CD14-positive monocyte (primary cell): Measurements from ENCODE around the gene SULF2. TPM values are rescaled to one million over a fixed set of nuclear protein-coding genes. Genes with fewer than 3 reads are reported as not detected.
"Not testable (repeated sequence)": the region's sequence is repeated elsewhere in the genome, so short reads cannot be mapped to it uniquely, and the experiment has no call there.

ENCODE experiments used
- DNase-seq, 3 donors: peaks; one replicate each; pipeline ENCODE4 v3.0.0-alpha.2; 2011 to 2022
- H2AFZ ChIP-seq: 2 replicates; pipeline ENCODE4 v1.6.0; 2012; ENCODE audit warnings: mild to moderate bottlenecking, low read depth, low read length, inconsistent platforms; ENCODE audit not compliant: insufficient read depth, poor library complexity, severe bottlenecking
- H3K27ac ChIP-seq, 2 donors: 1 replicate in 1 of 2; 2 replicates in 1 of 2; pipeline ENCODE4 v1.5.1; 2012 to 2013; ENCODE audit warnings: low read length in 2 of 2, control low read depth in 1 of 2, inconsistent platforms in 1 of 2, low read depth in 1 of 2, mild to moderate bottlenecking in 1 of 2
- H3K27me3 ChIP-seq, 2 donors: one replicate each; pipeline versions ENCODE4 v1.6.0 to v1.6.1; 2011 to 2013; ENCODE audit warnings: low read length in 2 of 2; ENCODE audit not compliant: control insufficient read depth in 2 of 2, insufficient read depth in 2 of 2
- H3K36me3 ChIP-seq, 2 donors: replicated peaks in 1 of 2; 1 replicate in 1 of 2; 2 replicates in 1 of 2; pipeline versions ENCODE4 v1.5.1 to v1.6.1; 2012 to 2013; ENCODE audit warnings: low read length in 2 of 2, control low read depth in 1 of 2, inconsistent platforms in 1 of 2, mild to moderate bottlenecking in 1 of 2; ENCODE audit not compliant: insufficient read depth in 2 of 2, control insufficient read depth in 1 of 2
- H3K4me1 ChIP-seq, 2 donors: 1 replicate in 1 of 2; 2 replicates in 1 of 2; pipeline versions ENCODE4 v1.5.1 to v1.6.1; 2012 to 2013; ENCODE audit warnings: low read length in 2 of 2, control low read depth in 1 of 2, inconsistent platforms in 1 of 2, mild to moderate bottlenecking in 1 of 2, moderate library complexity in 1 of 2; ENCODE audit not compliant: insufficient read depth in 2 of 2, control insufficient read depth in 1 of 2
- H3K4me2 ChIP-seq: replicated peaks from 2 replicates; pipeline ENCODE3; 2012; ENCODE audit warnings: low read length, moderate library complexity, mild to moderate bottlenecking; ENCODE audit not compliant: poor library complexity, severe bottlenecking; ENCODE audit errors: extremely low read depth
- H3K4me3 ChIP-seq, 3 experiments: fragments of 200-600 bp in 1 of 3; sonication (generic) in 1 of 3; replicated peaks in 1 of 3; 1 replicate in 2 of 3; 2 replicates in 1 of 3; pipeline ENCODE4 v1.5.1; 2011 to 2013; ENCODE audit warnings: low read length in 3 of 3, mild to moderate bottlenecking in 3 of 3, control low read depth in 2 of 3, low read depth in 2 of 3, inconsistent platforms in 1 of 3, moderate library complexity in 1 of 3
- H3K79me2 ChIP-seq: 2 replicates; pipeline ENCODE4 v1.6.0; 2012; ENCODE audit warnings: mild to moderate bottlenecking, control low read depth, inconsistent platforms, low read length, moderate library complexity; ENCODE audit not compliant: insufficient read depth
- H3K9ac ChIP-seq: 2 replicates; pipeline ENCODE4 v1.6.0; 2017; ENCODE audit warnings: low read length, mild to moderate bottlenecking; ENCODE audit not compliant: insufficient read depth, poor library complexity, severe bottlenecking
- H3K9me3 ChIP-seq, 2 donors: replicated peaks in 1 of 2; 1 replicate in 1 of 2; 2 replicates in 1 of 2; pipeline versions ENCODE4 v1.5.1 to v1.6.1; 2012 to 2013; ENCODE audit warnings: low read length in 2 of 2, control low read depth in 1 of 2; ENCODE audit not compliant: control insufficient read depth in 1 of 2, insufficient read depth in 1 of 2
- H4K20me1 ChIP-seq: 2 replicates; pipeline ENCODE4 v1.6.0; 2012; ENCODE audit warnings: mild to moderate bottlenecking, low read length, control low read depth, moderate library complexity; ENCODE audit not compliant: insufficient read depth
- H3K27ac Mint-ChIP-seq, 7 donors: one replicate each; pipeline ENCODE4 v1.8.0; 2020; ENCODE audit warnings: mild to moderate bottlenecking in 7 of 7, mixed read lengths in 7 of 7, moderate library complexity in 6 of 7, inconsistent platforms in 2 of 7
- H3K27me3 Mint-ChIP-seq, 3 donors: one replicate each; pipeline ENCODE4 v1.8.0; 2021 to 2022; ENCODE audit warnings: low read depth in 3 of 3, mild to moderate bottlenecking in 3 of 3, mixed read lengths in 3 of 3, moderate library complexity in 3 of 3, inconsistent platforms in 1 of 3
- H3K36me3 Mint-ChIP-seq, 2 donors: one replicate each; pipeline ENCODE4 v1.8.0; 2020; ENCODE audit warnings: mixed read lengths in 2 of 2, inconsistent platforms in 1 of 2, mild to moderate bottlenecking in 1 of 2
- H3K4me1 Mint-ChIP-seq: one replicate; pipeline ENCODE4 v1.8.0; 2020; ENCODE audit warnings: mild to moderate bottlenecking, mixed read lengths
- H3K4me3 Mint-ChIP-seq, 2 donors: one replicate each; pipeline ENCODE4 v1.8.0; 2020; ENCODE audit warnings: mild to moderate bottlenecking in 2 of 2, mixed read lengths in 2 of 2, moderate library complexity in 1 of 2
- H3K9me3 Mint-ChIP-seq, 7 donors: one replicate each; pipeline ENCODE4 v1.8.0; 2020 to 2022; ENCODE audit warnings: mixed read lengths in 7 of 7, mild to moderate bottlenecking in 6 of 7, moderate library complexity in 6 of 7, inconsistent platforms in 2 of 7
- CTCF ChIP-seq: fragments of 200-600 bp; IDR thresholded peaks from one replicate; pipeline ENCODE4 v1.8.0; 2022; ENCODE audit warnings: antibody characterized with exemption, mild to moderate bottlenecking
- WGBS: methylation state at CpG from one replicate; pipeline ENCODE4 v1.1.5; 2013; ENCODE audit warnings: missing lambda C conversion rate; ENCODE audit not compliant: insufficient coverage; 5-methylcytosine and 5-hydroxymethylcytosine counted together
- intact Hi-C, 2 donors: fragments of 100-400 bp; cut with micrococcal nuclease; formaldehyde crosslinking; loops; one replicate each; pipeline versions ENCODE4 v1.15.0 to v1.15.1; 2023
- polyA plus RNA-seq, 3 donors: library from polyadenylated mRNA; depleted of rRNA in 1 of 3; unstranded in 2 of 3; stranded (reverse) in 1 of 3; fragments of 300-500 nt in 2 of 3; fragments of >200 nt in 1 of 3; fragmentation: Illumina TruSeq in 2 of 3; gene quantifications; 1 replicate in 2 of 3; 2 replicates in 1 of 3; pipeline ENCODE4 v1.2.3, GENCODE V29; 2012 to 2021

SULF2 gene
- polyA plus RNA-seq, 3 donors: 60.3 to 156 (median 75.5) TPM

- Mint-ChIP-seq H3K9me3 (peaks cover 0 to 3% (median 0%) of the 10 kb centered on the region in 7 donors), H3K27ac (peak overlapping the region in 1 of 7 donors; percentile 4), H3K4me1 (peaks cover 38% of the 10 kb centered on the region), H3K36me3 (peaks cover 0 to 2% of the 10 kb centered on the region in 2 donors), H3K27me3 (peaks cover 4 to 17% (median 10%) of the 10 kb centered on the region in 3 donors), H3K4me3 (peak overlapping the region in 1 of 2 donors; percentile 23)
- Histone ChIP-seq H3K4me3 (no peak overlapping the region), H3K9me3 (no peaks in the 10 kb centered on the region), H3K27me3 (no peaks in the 10 kb centered on the region), H3K36me3 (no peaks in the 10 kb centered on the region), H2AFZ (peak overlapping the region; percentile 40), H4K20me1 (no peaks in the 10 kb centered on the region), H3K27ac (no peak overlapping the region), H3K9ac (no peak overlapping the region), H3K4me2 (peak overlapping the region; percentile 7), H3K4me1 (peaks cover 25 to 33% of the 10 kb centered on the region in 2 donors), H3K79me2 (no peaks in the 10 kb centered on the region)
- 9% methylated on average over 8 of the region's 9 CpGs for WGBS
- peak; percentile 20 to 54 (median 27) for DNase-seq
- no peak for TF ChIP-seq CTCF
- intact Hi-C loops: no loop called here
These were observed 11.7 kb upstream of the SULF2 start for GRCh38 chr20:47796971-47797370.

GRCh38 chr20:47795214-47795907 is 10.1 kb upstream of the SULF2 start:
- Histone ChIP-seq H3K9me3 (no peaks in the 10 kb centered on the region), H3K27me3 (no peaks in the 10 kb centered on the region), H3K27ac (no peak overlapping the region), H2AFZ (no peak overlapping the region), H3K4me2 (no peak overlapping the region), H3K79me2 (no peaks in the 10 kb centered on the region), H3K4me1 (peaks cover 25 to 33% of the 10 kb centered on the region in 2 donors), H3K36me3 (no peaks in the 10 kb centered on the region), H3K9ac (no peak overlapping the region), H4K20me1 (no peaks in the 10 kb centered on the region), H3K4me3 (no peak overlapping the region)
- TF ChIP-seq CTCF: no peak
- DNase-seq: peak in 2 of 3 donors; percentile 8 to 20
- Mint-ChIP-seq H3K36me3 (peaks cover 0 to 2% of the 10 kb centered on the region in 2 donors), H3K4me3 (no peak overlapping the region), H3K27me3 (peaks cover 7 to 21% (median 15%) of the 10 kb centered on the region in 3 donors), H3K27ac (no peak overlapping the region), H3K4me1 (peaks cover 40% of the 10 kb centered on the region), H3K9me3 (peaks cover 0 to 3% (median 0%) of the 10 kb centered on the region in 7 donors)
- intact Hi-C loops: no loop called here
- WGBS: 59% methylated on average over 13 of the region's 17 CpGs

DNA sequence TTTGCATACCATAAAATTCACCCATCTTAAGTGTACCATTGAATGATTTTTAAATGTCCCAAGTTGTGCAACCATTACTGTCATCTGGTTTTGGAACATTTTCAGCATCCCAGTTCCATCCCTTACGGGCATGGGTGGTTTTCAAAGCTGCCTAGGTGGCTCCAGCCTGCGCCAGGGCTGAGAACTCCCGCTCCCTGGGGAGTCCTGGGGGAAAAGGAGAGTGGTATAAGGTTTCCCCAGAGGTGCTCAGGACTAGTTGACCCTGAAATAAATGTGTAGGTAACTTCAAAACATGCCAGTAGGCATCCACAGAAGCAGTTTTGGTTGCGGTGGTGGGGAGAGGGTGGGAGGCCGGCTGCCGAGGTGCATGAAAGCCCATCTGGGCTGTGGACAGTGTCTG is 9.0 kb upstream of the SULF2 start:
- H3K36me3 ChIP-seq, H3K36me3 Mint-ChIP-seq, H3K27ac Mint-ChIP-seq, H2AFZ ChIP-seq, H3K4me3 Mint-ChIP-seq, H3K9ac ChIP-seq, H3K4me2 ChIP-seq, H3K4me3 ChIP-seq, H4K20me1 ChIP-seq, H3K9me3 ChIP-seq, H3K79me2 ChIP-seq, H3K9me3 Mint-ChIP-seq, intact Hi-C loops, H3K27me3 ChIP-seq, DNase-seq, H3K27ac ChIP-seq: not testable (repeated sequence)
- H3K4me1 ChIP-seq: peaks cover 24 to 30% of the 10 kb centered on the region in 2 donors
- H3K27me3 Mint-ChIP-seq: peaks cover 12 to 20% (median 14%) of the 10 kb centered on the region in 3 donors
- H3K4me1 Mint-ChIP-seq: peaks cover 37% of the 10 kb centered on the region
- no CpG with 5 or more reads among the region's 6 CpGs for WGBS
